Small intestine (tissue), 7 donors: Measurements from ENCODE around the gene TTC17. TPM values are rescaled to one million over a fixed set of nuclear protein-coding genes. Genes with fewer than 3 reads are reported as not detected.

Source experiments
- DNase-seq, 2 donors: peaks; one replicate each; pipeline versions ENCODE4 v3.0.0 to v3.0.0-alpha.2; 2013
- FAIRE-seq: peaks from 2 replicates; lab custom pipeline; 2012; peaks lifted over from hg19 to GRCh38; lab: Jason Lieb, UNC
- H3K27ac ChIP-seq, 3 donors: one replicate each; pipeline ENCODE4 v1.5.1; 2013; ENCODE audit warnings: low read length in 2 of 3, mild to moderate bottlenecking in 2 of 3, control low read depth in 1 of 3, inconsistent platforms in 1 of 3, low read depth in 1 of 3, moderate library complexity in 1 of 3
- H3K27me3 ChIP-seq, 3 donors: one replicate each; pipeline ENCODE4 v1.6.1; 2013; ENCODE audit warnings: low read length in 3 of 3, inconsistent platforms in 1 of 3; ENCODE audit not compliant: control insufficient read depth in 3 of 3, insufficient read depth in 3 of 3
- H3K36me3 ChIP-seq, 3 donors: one replicate each; pipeline ENCODE4 v1.6.1; 2013; ENCODE audit warnings: low read length in 3 of 3, inconsistent platforms in 1 of 3, low read depth in 1 of 3, mild to moderate bottlenecking in 1 of 3, moderate library complexity in 1 of 3; ENCODE audit not compliant: control insufficient read depth in 3 of 3, insufficient read depth in 2 of 3
- H3K4me1 ChIP-seq, 3 donors: one replicate each; pipeline ENCODE4 v1.6.1; 2013; ENCODE audit warnings: low read length in 2 of 3, inconsistent platforms in 1 of 3, low read depth in 1 of 3, mild to moderate bottlenecking in 1 of 3, moderate library complexity in 1 of 3; ENCODE audit not compliant: control insufficient read depth in 3 of 3, insufficient read depth in 2 of 3
- H3K4me3 ChIP-seq, 3 donors: one replicate each; pipeline ENCODE4 v1.5.1; 2013; ENCODE audit warnings: low read length in 3 of 3, control low read depth in 1 of 3, inconsistent platforms in 1 of 3, low read depth in 1 of 3, mild to moderate bottlenecking in 1 of 3, moderate library complexity in 1 of 3
- H3K9me3 ChIP-seq, 2 donors: one replicate each; pipeline ENCODE4 v1.6.1; 2013; ENCODE audit warnings: low read depth in 1 of 2, low read length in 1 of 2; ENCODE audit not compliant: control insufficient read depth in 2 of 2, insufficient read depth in 1 of 2
- WGBS, 3 donors: extraction: QIAGEN DNeasy Blood & Tissue Kit; methylation state at CpG; one replicate each; pipeline ENCODE4 v1.1.7; 2013; 5-methylcytosine and 5-hydroxymethylcytosine counted together
- polyA plus RNA-seq, 4 donors: library from polyadenylated mRNA; stranded (reverse) in 3 of 4; unstranded in 1 of 4; fragments of 200-250 nt in 3 of 4; fragments of 120-200 nt in 1 of 4; gene quantifications; one replicate each; pipeline versions ENCODE4 v1.2.1 to v1.2.3, GENCODE V29; 2013
- donor health status: healthy with polysubstance abuse.
- donor health status: control.
- donor health status: control.
- donor health status: Bipolar disorder and iron deficiency.
- donor health status: healthy.

Gene TTC17
- polyA plus RNA-seq, 4 donors, result 22.2 to 147 (median 36.6) TPM

- WGBS, 3 donors, result 62 to 77% (median 66%) methylated on average over 5 of the region's 5 CpGs
- DNase-seq (no peak), FAIRE-seq (no peak)
- Histone ChIP-seq H3K36me3 (no peaks in the 10 kb centered on the region), H3K9me3 (no peaks in the 10 kb centered on the region), H3K27me3 (no peaks in the 10 kb centered on the region), H3K4me3 (no peak overlapping the region), H3K27ac (no peak overlapping the region), H3K4me1 (peaks cover 0 to 4% (median 4%) of the 10 kb centered on the region in 3 donors)
Measured at GRCh38 chr11:43507171-43507570, 148.5 kb downstream of the TTC17 start.

GRCh38 chr11:43508511-43508918 is 149.8 kb downstream of the TTC17 start:
- DNase-seq, result peak; percentile 52
- no peak overlapping the region for H3K4me3 ChIP-seq
- peaks cover 0 to 4% (median 4%) of the 10 kb centered on the region in 3 donors for H3K4me1 ChIP-seq
- 9 to 24% (median 17%) methylated on average over 3 of the region's 3 CpGs for WGBS, 3 donors
- no peak overlapping the region for H3K27ac ChIP-seq
- H3K36me3 ChIP-seq, result no peaks in the 10 kb centered on the region
- FAIRE-seq, result no peak
- H3K9me3 ChIP-seq, result no peaks in the 10 kb centered on the region
- H3K27me3 ChIP-seq, result no peaks in the 10 kb centered on the region

GRCh38 chr11:43511959-43512358 is 153.2 kb downstream of the TTC17 start:
- FAIRE-seq, result no peak
- no peaks in the 10 kb centered on the region for H3K36me3 ChIP-seq
- no peaks in the 10 kb centered on the region for H3K9me3 ChIP-seq
- H3K27me3 ChIP-seq, result peaks cover 0 to 2% (median 0%) of the 10 kb centered on the region in 3 donors
- peaks cover 0 to 4% (median 4%) of the 10 kb centered on the region in 3 donors for H3K4me1 ChIP-seq
- no peak overlapping the region for H3K4me3 ChIP-seq
- H3K27ac ChIP-seq, result no peak overlapping the region
- 78 to 84% (median 78%) methylated on average over 6 of the region's 6 CpGs for WGBS, 3 donors
- no peak for DNase-seq

- 65 to 78% (median 77%) methylated on average over 6 of the region's 6 CpGs for WGBS, 3 donors
- Histone ChIP-seq H3K4me1 (no peaks in the 10 kb centered on the region), H3K9me3 (no peaks in the 10 kb centered on the region), H3K27ac (no peak overlapping the region), H3K36me3 (no peaks in the 10 kb centered on the region), H3K4me3 (no peak overlapping the region), H3K27me3 (peaks cover 0 to 3% (median 0%) of the 10 kb centered on the region in 3 donors)
- DNase-seq (no peak), FAIRE-seq (no peak)
Measured at GRCh38 chr11:43515090-43515489, 156.4 kb downstream of the TTC17 start.

- Histone ChIP-seq H3K4me3 (no peak overlapping the region), H3K36me3 (no peaks in the 10 kb centered on the region), H3K27ac (no peak overlapping the region), H3K4me1 (no peaks in the 10 kb centered on the region), H3K9me3 (peaks cover 0 to under 1% of the 10 kb centered on the region in 2 donors), H3K27me3 (peaks cover 0 to 3% (median 0%) of the 10 kb centered on the region in 3 donors)
- DNase-seq (no peak), FAIRE-seq (no peak)
- 22 to 35% (median 30%) methylated on average over 7 to 8 of the region's 8 CpGs for WGBS, 3 donors
Measured at GRCh38 chr11:43516316-43516850, 157.7 kb downstream of the TTC17 start.

GRCh38 chr11:43517518-43517917 is 158.8 kb downstream of the TTC17 start:
- peaks cover 0 to 3% (median 0%) of the 10 kb centered on the region in 3 donors for H3K27me3 ChIP-seq
- WGBS, 3 donors, result 62 to 91% (median 69%) methylated on average over 2 of the region's 2 CpGs
- FAIRE-seq, result no peak
- no peaks in the 10 kb centered on the region for H3K4me1 ChIP-seq
- peaks cover 0 to 4% of the 10 kb centered on the region in 2 donors for H3K9me3 ChIP-seq
- H3K36me3 ChIP-seq, result no peaks in the 10 kb centered on the region
- no peak overlapping the region for H3K4me3 ChIP-seq
- no peak overlapping the region for H3K27ac ChIP-seq
- DNase-seq, result no peak

GRCh38 chr11:43518408-43519160 is 159.9 kb downstream of the TTC17 start:
- peaks cover 0 to 4% of the 10 kb centered on the region in 2 donors for H3K9me3 ChIP-seq
- no peaks in the 10 kb centered on the region for H3K36me3 ChIP-seq
- H3K27me3 ChIP-seq, result peaks cover 0 to 3% (median 0%) of the 10 kb centered on the region in 3 donors
- WGBS, 3 donors, result 63 to 74% (median 68%) methylated on average over 9 of the region's 9 CpGs
- H3K4me1 ChIP-seq, result no peaks in the 10 kb centered on the region
- no peak for DNase-seq
- no peak for FAIRE-seq
- H3K4me3 ChIP-seq, result no peak overlapping the region
- no peak overlapping the region for H3K27ac ChIP-seq

GRCh38 chr11:43521471-43521870 is 162.8 kb downstream of the TTC17 start:
- FAIRE-seq (no peak), DNase-seq (no peak)
- H3K27ac ChIP-seq, result no peak overlapping the region
- H3K9me3 ChIP-seq, result peaks cover 0 to 4% of the 10 kb centered on the region in 2 donors
- H3K27me3 ChIP-seq, result peaks cover 0 to 3% (median 0%) of the 10 kb centered on the region in 3 donors
- H3K36me3 ChIP-seq, result no peaks in the 10 kb centered on the region
- 88 to 89% (median 88%) methylated on average over 15 of the region's 15 CpGs for WGBS, 3 donors
- H3K4me1 ChIP-seq, result no peaks in the 10 kb centered on the region
- no peak overlapping the region for H3K4me3 ChIP-seq
